Activated T-cell treated with anti-CD3 and anti-CD28 coated beads, Interleukin-2, amount 50 U/mL, for 4 hours (primary cell): Measurements from ENCODE around the gene SMG5. TPM values are rescaled to one million over a fixed set of nuclear protein-coding genes. Genes with fewer than 3 reads are reported as not detected.

Experiments used
- ATAC-seq, 2 donors: fragments of 200-7000 bp; cut with Tn5 transposase; one replicate each; pipeline ENCODE4 v1.10.0; 2021
- DNase-seq: peaks from one replicate; pipeline ENCODE4 v3.0.0-alpha.2; 2020
- H3K27me3 Mint-ChIP-seq: one replicate; pipeline ENCODE4 v1.8.0; 2021; ENCODE audit warnings: low read depth, mixed read lengths
- H3K36me3 Mint-ChIP-seq: one replicate; pipeline ENCODE4 v1.8.0; 2022; ENCODE audit warnings: mixed read lengths; ENCODE audit not compliant: insufficient read depth
- H3K4me1 Mint-ChIP-seq: one replicate; pipeline ENCODE4 v1.8.0; 2021; ENCODE audit warnings: low read depth, mixed read lengths
- H3K4me3 Mint-ChIP-seq: one replicate; pipeline ENCODE4 v1.8.0; 2021; ENCODE audit warnings: mild to moderate bottlenecking, moderate library complexity, mixed read lengths
- H3K9me3 Mint-ChIP-seq: one replicate; pipeline ENCODE4 v1.8.0; 2021; ENCODE audit warnings: mixed read lengths
- total RNA-seq, 3 donors: library from RNA; stranded (reverse); gene quantifications; one replicate each; pipeline ENCODE4 v1.2.1, GENCODE V29; 2021

The SMG5 gene
- total RNA-seq, 3 donors from 2014 or later, result 118 to 125 (median 123) TPM

GRCh38 chr1:156244712-156245111 is 37.9 kb downstream of the SMG5 start:
- H3K4me1 Mint-ChIP-seq, result peaks cover 15% of the 10 kb centered on the region
- no peak for ATAC-seq
- no peaks in the 10 kb centered on the region for H3K27me3 Mint-ChIP-seq

GRCh38 chr1:156244126-156244525 is 38.5 kb downstream of the SMG5 start:
- H3K4me1 Mint-ChIP-seq, result peaks cover 15% of the 10 kb centered on the region
- no peak for DNase-seq
- H3K9me3 Mint-ChIP-seq, result no peaks in the 10 kb centered on the region
- ATAC-seq, result no peak
- H3K4me3 Mint-ChIP-seq, result no peak overlapping the region
- no peaks in the 10 kb centered on the region for H3K27me3 Mint-ChIP-seq
- H3K36me3 Mint-ChIP-seq, result peaks cover 4% of the 10 kb centered on the region

More at GRCh38 chr1:156244712-156245111, 37.9 kb downstream of the SMG5 start:
- peak overlapping the region; percentile 26 for H3K4me3 Mint-ChIP-seq
- H3K36me3 Mint-ChIP-seq, result peaks cover 3% of the 10 kb centered on the region
- DNase-seq, result no peak
- no peaks in the 10 kb centered on the region for H3K9me3 Mint-ChIP-seq

GRCh38 chr1:156242738-156243137 is 39.9 kb downstream of the SMG5 start:
- H3K9me3 Mint-ChIP-seq, result no peaks in the 10 kb centered on the region
- H3K4me1 Mint-ChIP-seq, result peaks cover 15% of the 10 kb centered on the region
- DNase-seq (no peak), ATAC-seq (no peak)
- H3K4me3 Mint-ChIP-seq, result no peak overlapping the region
- H3K27me3 Mint-ChIP-seq, result no peaks in the 10 kb centered on the region
- peaks cover 10% of the 10 kb centered on the region for H3K36me3 Mint-ChIP-seq

GRCh38 chr1:156241926-156242325 is 40.7 kb downstream of the SMG5 start, which contains the start of gene BGLAP:
TSS of gene BGLAP (plus strand) at chr1:156242184. CDS start at chr1:156242232, 48 bp downstream.
- H3K9me3 Mint-ChIP-seq, result no peaks in the 10 kb centered on the region
- ATAC-seq (no peak), DNase-seq (no peak)
- H3K36me3 Mint-ChIP-seq, result peaks cover 13% of the 10 kb centered on the region
- no peaks in the 10 kb centered on the region for H3K27me3 Mint-ChIP-seq
- peaks cover 15% of the 10 kb centered on the region for H3K4me1 Mint-ChIP-seq
- H3K4me3 Mint-ChIP-seq, result no peak within 1 kb of the TSS

GRCh38 chr1:156241311-156241811 is 41.3 kb downstream of the SMG5 start:
- no peaks in the 10 kb centered on the region for H3K27me3 Mint-ChIP-seq
- DNase-seq (no peak), ATAC-seq (no peak)
- H3K4me3 Mint-ChIP-seq, result no peak overlapping the region
- H3K4me1 Mint-ChIP-seq, result peaks cover 15% of the 10 kb centered on the region
- peaks cover 16% of the 10 kb centered on the region for H3K36me3 Mint-ChIP-seq
- no peaks in the 10 kb centered on the region for H3K9me3 Mint-ChIP-seq

- no peaks in the 10 kb centered on the region for H3K9me3 Mint-ChIP-seq
- peaks cover 26% of the 10 kb centered on the region for H3K36me3 Mint-ChIP-seq
These were observed 44.4 kb downstream of the SMG5 start for GRCh38 chr1:156238248-156238647.

GRCh38 chr1:156236164-156236563 is 46.5 kb downstream of the SMG5 start:
- DNase-seq (no peak), ATAC-seq (no peak)
- H3K4me3 Mint-ChIP-seq, result no peak overlapping the region
- no peaks in the 10 kb centered on the region for H3K27me3 Mint-ChIP-seq
- no peaks in the 10 kb centered on the region for H3K9me3 Mint-ChIP-seq
- H3K36me3 Mint-ChIP-seq, result peaks cover 26% of the 10 kb centered on the region
- H3K4me1 Mint-ChIP-seq, result no peaks in the 10 kb centered on the region

More at GRCh38 chr1:156238248-156238647, 44.4 kb downstream of the SMG5 start:
- no peaks in the 10 kb centered on the region for H3K27me3 Mint-ChIP-seq
- no peaks in the 10 kb centered on the region for H3K4me1 Mint-ChIP-seq
- DNase-seq (no peak), ATAC-seq (no peak)
- H3K4me3 Mint-ChIP-seq, result no peak overlapping the region

- no peak for DNase-seq
- Mint-ChIP-seq H3K4me1 (no peaks in the 10 kb centered on the region), H3K36me3 (peaks cover 29% of the 10 kb centered on the region), H3K27me3 (no peaks in the 10 kb centered on the region), H3K4me3 (no peak overlapping the region), H3K9me3 (no peaks in the 10 kb centered on the region)
- ATAC-seq, result no peak
These were observed 49.0 kb downstream of the SMG5 start for GRCh38 chr1:156233426-156234127.

GRCh38 chr1:156232201-156232894 is 50.3 kb downstream of the SMG5 start:
- Mint-ChIP-seq H3K4me3 (no peak overlapping the region), H3K36me3 (peaks cover 31% of the 10 kb centered on the region), H3K9me3 (no peaks in the 10 kb centered on the region), H3K27me3 (no peaks in the 10 kb centered on the region), H3K4me1 (no peaks in the 10 kb centered on the region)
- no peak for DNase-seq
- ATAC-seq, result no peak

GRCh38 chr1:156230473-156230837 is 52.2 kb downstream of the SMG5 start:
- H3K4me3 Mint-ChIP-seq, result no peak overlapping the region
- no peaks in the 10 kb centered on the region for H3K9me3 Mint-ChIP-seq
- no peaks in the 10 kb centered on the region for H3K27me3 Mint-ChIP-seq

GRCh38 chr1:156229809-156230472 is 52.7 kb downstream of the SMG5 start:
- peaks cover 10% of the 10 kb centered on the region for H3K4me1 Mint-ChIP-seq
- no peak overlapping the region for H3K4me3 Mint-ChIP-seq

More at GRCh38 chr1:156230473-156230837, 52.2 kb downstream of the SMG5 start:
- ATAC-seq (no peak), DNase-seq (no peak)
- peaks cover 8% of the 10 kb centered on the region for H3K4me1 Mint-ChIP-seq
- peaks cover 29% of the 10 kb centered on the region for H3K36me3 Mint-ChIP-seq

GRCh38 chr1:156228501-156228900 is 54.1 kb downstream of the SMG5 start:
- DNase-seq, result no peak
- Mint-ChIP-seq H3K4me3 (no peak overlapping the region), H3K9me3 (no peaks in the 10 kb centered on the region), H3K4me1 (peaks cover 19% of the 10 kb centered on the region), H3K27me3 (no peaks in the 10 kb centered on the region), H3K36me3 (peaks cover 31% of the 10 kb centered on the region)
- ATAC-seq, result no peak

More at GRCh38 chr1:156229809-156230472, 52.7 kb downstream of the SMG5 start:
- Mint-ChIP-seq H3K27me3 (no peaks in the 10 kb centered on the region), H3K36me3 (peaks cover 31% of the 10 kb centered on the region), H3K9me3 (no peaks in the 10 kb centered on the region)
- ATAC-seq, result no peak
- no peak for DNase-seq

- Mint-ChIP-seq H3K4me1 (peaks cover 36% of the 10 kb centered on the region), H3K36me3 (peaks cover 42% of the 10 kb centered on the region), H3K9me3 (no peaks in the 10 kb centered on the region), H3K27me3 (no peaks in the 10 kb centered on the region), H3K4me3 (no peak overlapping the region)
- no peak for DNase-seq
- no peak for ATAC-seq
These were observed 55.8 kb downstream of the SMG5 start for GRCh38 chr1:156226782-156227181.

GRCh38 chr1:156226116-156226538 is 56.5 kb downstream of the SMG5 start:
- Mint-ChIP-seq H3K27me3 (no peaks in the 10 kb centered on the region), H3K4me1 (peaks cover 43% of the 10 kb centered on the region), H3K36me3 (peaks cover 49% of the 10 kb centered on the region), H3K4me3 (no peak overlapping the region), H3K9me3 (no peaks in the 10 kb centered on the region)
- no peak for ATAC-seq
- no peak for DNase-seq
